Glomerular visceral epithelial cell (primary cell): ENCODE measurements around the gene DUOXA1.

Experiments
- DNase-seq: peaks from one replicate; pipeline ENCODE4 v3.0.0-alpha.2; 2016; ENCODE audit errors: extremely low spot score

DUOXA1 gene

GRCh38 chr15:45129651-45130129, at the start of gene DUOXA1, which contains the start of gene DUOX1:
Gene DUOXA1, minus strand, starts transcription at chr15:45129879. Its CDS starts 6,865 bp downstream, at chr15:45123014.
Gene DUOX1, plus strand, starts transcription at chr15:45129994. Its CDS starts 1,973 bp downstream, at chr15:45131967.
- no peak for DNase-seq

- no peak for DNase-seq
These were observed 47.6 kb upstream of the DUOXA1 start for GRCh38 chr15:45177285-45177684.

- no peak for DNase-seq
These were observed 44.9 kb upstream of the DUOXA1 start for GRCh38 chr15:45174577-45174976.

- DNase-seq, result no peak
These were observed 44.4 kb upstream of the DUOXA1 start for GRCh38 chr15:45174069-45174468.

- no peak for DNase-seq
These were observed 42.2 kb upstream of the DUOXA1 start for GRCh38 chr15:45171912-45172311.

GRCh38 chr15:45169608-45170480, 40.2 kb upstream of the DUOXA1 start:
- DNase-seq, result no peak

GRCh38 chr15:45168751-45169551, 39.3 kb upstream of the DUOXA1 start:
- no peak for DNase-seq

- no peak for DNase-seq
These were observed 38.6 kb upstream of the DUOXA1 start for GRCh38 chr15:45168286-45168685.

- DNase-seq, result no peak
These were observed 38.0 kb upstream of the DUOXA1 start for GRCh38 chr15:45167631-45168205.

- peak; percentile 86 for DNase-seq
These were observed 37.4 kb upstream of the DUOXA1 start for GRCh38 chr15:45166834-45167630.

GRCh38 chr15:45165536-45165935, 35.9 kb upstream of the DUOXA1 start:
- no peak for DNase-seq

GRCh38 chr15:45164914-45165313, 35.2 kb upstream of the DUOXA1 start:
- no peak for DNase-seq

- DNase-seq, result no peak
These were observed 33.8 kb upstream of the DUOXA1 start for GRCh38 chr15:45163508-45163856.

GRCh38 chr15:45162771-45163507, 33.3 kb upstream of the DUOXA1 start:
- peak; percentile 87 for DNase-seq

- no peak for DNase-seq
These were observed 32.0 kb upstream of the DUOXA1 start for GRCh38 chr15:45161666-45162065.

- peak; percentile 51 for DNase-seq
These were observed 28.3 kb upstream of the DUOXA1 start for GRCh38 chr15:45157974-45158373.

- no peak for DNase-seq
These were observed 27.2 kb upstream of the DUOXA1 start for GRCh38 chr15:45156744-45157455.

- DNase-seq, result no peak
These were observed 26.1 kb upstream of the DUOXA1 start for GRCh38 chr15:45155739-45156138.

GRCh38 chr15:45151998-45152828, 22.5 kb upstream of the DUOXA1 start:
- no peak for DNase-seq
